Measurements from ENCODE around the gene MAB21L4.

MAB21L4 gene

GRCh38 chr2:240905176-240905781, 9.3 kb upstream of the MAB21L4 start:
- no peak for TF ChIP-seq CTCF (IDR thresholded peaks at IDR 0.05; ENCODE audit: control extremely low read depth, extremely low read depth, low read depth, missing control alignments)
- DNase-seq (ENCODE audit: extremely low spot score): no peak
- ChIA-PET POLR2A (no interaction called here), CTCF (interaction anchor here (1.1 kb wide), 1 partner anchor 9 kb away, joined by 3 read pairs; no protein-coding TSS in a partner anchor)

GRCh38 chr2:240904216-240905175, 8.5 kb upstream of the MAB21L4 start:
- no peak for TF ChIP-seq CTCF (IDR thresholded peaks at IDR 0.05; ENCODE audit: control extremely low read depth, extremely low read depth, low read depth, missing control alignments)
- no peak for DNase-seq (ENCODE audit: extremely low spot score)
- POLR2A ChIA-PET: no interaction called here
- CTCF ChIA-PET: no interaction called here

GRCh38 chr2:240903191-240904060, 7.5 kb upstream of the MAB21L4 start:
- DNase-seq (ENCODE audit: extremely low spot score): no peak
- POLR2A ChIA-PET: no interaction called here
- CTCF ChIA-PET: no interaction called here
- no peak for TF ChIP-seq CTCF (IDR thresholded peaks at IDR 0.05; ENCODE audit: control extremely low read depth, extremely low read depth, low read depth, missing control alignments)

GRCh38 chr2:240902615-240903041, 6.7 kb upstream of the MAB21L4 start:
- ChIA-PET POLR2A (no interaction called here), CTCF (no interaction called here)
- no peak for DNase-seq (ENCODE audit: extremely low spot score)
- TF ChIP-seq CTCF (IDR thresholded peaks at IDR 0.05; ENCODE audit: control extremely low read depth, extremely low read depth, low read depth, missing control alignments): no peak

GRCh38 chr2:240901986-240902614, 6.1 kb upstream of the MAB21L4 start:
- TF ChIP-seq CTCF (IDR thresholded peaks at IDR 0.05; ENCODE audit: control extremely low read depth, extremely low read depth, low read depth, missing control alignments): no peak
- ChIA-PET POLR2A (no interaction called here), CTCF (no interaction called here)
- no peak for DNase-seq (ENCODE audit: extremely low spot score)

Data from GM10248 (cell line).